Esophagus squamous epithelium (tissue), 5 donors: Measurements from ENCODE around the gene ANGPT4. TPM values are rescaled to one million over a fixed set of nuclear protein-coding genes. Genes with fewer than 3 reads are reported as not detected.

Experiments used
- DNase-seq: peaks from one replicate; lab custom pipeline; 2025; lab: John Stamatoyannopoulos, UW
- H3K27ac ChIP-seq, 4 donors: fragments of 200-600 bp; sonication (generic); one replicate each; pipeline ENCODE4 v1.5.1; 2016 to 2019; ENCODE audit warnings: mild to moderate bottlenecking in 1 of 4
- H3K27me3 ChIP-seq, 4 donors: fragments of 200-600 bp; sonication (generic); 1 replicate in 3 of 4; 2 replicates in 1 of 4; pipeline versions ENCODE4 v1.5.1 to v1.6.0; 2017 to 2021; ENCODE audit warnings: antibody characterized with exemption in 1 of 4
- H3K36me3 ChIP-seq, 3 donors: fragments of 200-600 bp; sonication (generic); one replicate each; pipeline ENCODE4 v1.5.1; 2016 to 2019
- H3K4me1 ChIP-seq, 3 donors: fragments of 200-600 bp; sonication (generic); one replicate each; pipeline ENCODE4 v1.5.1; 2017 to 2019
- H3K4me3 ChIP-seq, 4 donors: fragments of 200-600 bp; sonication (generic); 1 replicate in 3 of 4; 2 replicates in 1 of 4; pipeline ENCODE4 v1.5.1; 2016 to 2019; ENCODE audit warnings: mild to moderate bottlenecking in 2 of 4, moderate library complexity in 1 of 4
- H3K9me3 ChIP-seq, 3 donors: fragments of 200-600 bp; sonication (generic); one replicate each; pipeline ENCODE4 v1.5.1; 2016 to 2019
- POLR2A ChIP-seq, 4 donors: fragments of 450-650 bp; IDR thresholded peaks; one replicate each; pipeline ENCODE4 v1.6.1; 2017; ENCODE audit warnings: antibody characterized with exemption in 4 of 4, mild to moderate bottlenecking in 4 of 4, moderate library complexity in 3 of 4
- WGBS, 2 donors: methylation state at CpG; one replicate each; pipeline ENCODE4 v1.1.5; 2018; 5-methylcytosine and 5-hydroxymethylcytosine counted together
- intact Hi-C: fragments of 100-400 bp; cut with DNase I; formaldehyde crosslinking; loops from one replicate; pipeline ENCODE4 v1.15.0; 2022
- total RNA-seq, 4 donors: library from RNA; depleted of rRNA; stranded (reverse); fragments of >200 nt; gene quantifications; one replicate each; pipeline ENCODE4 v1.1.0, GENCODE V29; 2016
- TF ChIP-seq, protein P1 (sequence below), 6 experiments: fragments of 450-650 bp in 4 of 6; fragments of 200-600 bp in 2 of 6; sonication (generic) in 2 of 6; IDR thresholded peaks; one replicate each; pipeline ENCODE4 v1.5.1; 2016 to 2019; ENCODE audit warnings: antibody characterized with exemption in 6 of 6, mild to moderate bottlenecking in 4 of 6, moderate library complexity in 4 of 6
- donor health status: DM: yes; HTN: yes; CAD: no.

ANGPT4 gene
- total RNA-seq, 4 donors from 2014 or later, result under 0.01 to 0.38 (median 0.09) TPM; not detected in 1

GRCh38 chr20:949717-950116, 33.6 kb upstream of the ANGPT4 start:
- Histone ChIP-seq H3K4me3 (no peak overlapping the region), H3K36me3 (no peaks in the 10 kb centered on the region), H3K27me3 (peaks cover 0 to 38% (median 0%) of the 10 kb centered on the region in 4 donors), H3K9me3 (no peaks in the 10 kb centered on the region), H3K27ac (no peak overlapping the region), H3K4me1 (no peaks in the 10 kb centered on the region)
- 88 to 94% methylated on average over 6 to 7 of the region's 7 CpGs for WGBS, 2 donors
- DNase-seq, result no peak
- intact Hi-C loops, result loop anchor here (10.0 kb wide), 1 partner anchor 65 kb away; no protein-coding TSS in a partner anchor
- TF ChIP-seq, protein P1, sequence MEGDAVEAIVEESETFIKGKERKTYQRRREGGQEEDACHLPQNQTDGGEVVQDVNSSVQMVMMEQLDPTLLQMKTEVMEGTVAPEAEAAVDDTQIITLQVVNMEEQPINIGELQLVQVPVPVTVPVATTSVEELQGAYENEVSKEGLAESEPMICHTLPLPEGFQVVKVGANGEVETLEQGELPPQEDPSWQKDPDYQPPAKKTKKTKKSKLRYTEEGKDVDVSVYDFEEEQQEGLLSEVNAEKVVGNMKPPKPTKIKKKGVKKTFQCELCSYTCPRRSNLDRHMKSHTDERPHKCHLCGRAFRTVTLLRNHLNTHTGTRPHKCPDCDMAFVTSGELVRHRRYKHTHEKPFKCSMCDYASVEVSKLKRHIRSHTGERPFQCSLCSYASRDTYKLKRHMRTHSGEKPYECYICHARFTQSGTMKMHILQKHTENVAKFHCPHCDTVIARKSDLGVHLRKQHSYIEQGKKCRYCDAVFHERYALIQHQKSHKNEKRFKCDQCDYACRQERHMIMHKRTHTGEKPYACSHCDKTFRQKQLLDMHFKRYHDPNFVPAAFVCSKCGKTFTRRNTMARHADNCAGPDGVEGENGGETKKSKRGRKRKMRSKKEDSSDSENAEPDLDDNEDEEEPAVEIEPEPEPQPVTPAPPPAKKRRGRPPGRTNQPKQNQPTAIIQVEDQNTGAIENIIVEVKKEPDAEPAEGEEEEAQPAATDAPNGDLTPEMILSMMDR (IDR thresholded peaks at IDR 0.05), result no peak
- TF ChIP-seq POLR2A (IDR thresholded peaks at IDR 0.05), result no peak

- H3K9me3 ChIP-seq, result no peaks in the 10 kb centered on the region
- H3K4me3 ChIP-seq, result no peak overlapping the region
- peaks cover 0 to 27% (median 0%) of the 10 kb centered on the region in 4 donors for H3K27me3 ChIP-seq
- no peak overlapping the region for H3K27ac ChIP-seq
- no peak for DNase-seq
- intact Hi-C loops, result loop anchor here (10.0 kb wide), 1 partner anchor 62 kb away; no protein-coding TSS in a partner anchor
- no peaks in the 10 kb centered on the region for H3K36me3 ChIP-seq
- 80 to 89% methylated on average over 4 of the region's 8 CpGs for WGBS, 2 donors
- TF ChIP-seq, protein P1 (IDR thresholded peaks at IDR 0.05), result no peak
- TF ChIP-seq POLR2A (IDR thresholded peaks at IDR 0.05), result no peak
- no peaks in the 10 kb centered on the region for H3K4me1 ChIP-seq
Measured at GRCh38 chr20:946826-947225, 30.7 kb upstream of the ANGPT4 start.

- intact Hi-C loops, result loop anchor here (10.0 kb wide), 1 partner anchor 61 kb away; no protein-coding TSS in a partner anchor
- WGBS, 2 donors, result 85 to 87% methylated on average over 5 to 10 of the region's 13 CpGs
- no peak for TF ChIP-seq POLR2A (IDR thresholded peaks at IDR 0.05)
- TF ChIP-seq, protein P1 (IDR thresholded peaks at IDR 0.05), result no peak
- Histone ChIP-seq H3K9me3 (no peaks in the 10 kb centered on the region), H3K4me3 (no peak overlapping the region), H3K36me3 (no peaks in the 10 kb centered on the region), H3K4me1 (no peaks in the 10 kb centered on the region), H3K27me3 (peaks cover 0 to 27% (median 0%) of the 10 kb centered on the region in 4 donors), H3K27ac (no peak overlapping the region)
- DNase-seq, result no peak
Measured at GRCh38 chr20:945841-946240, 29.7 kb upstream of the ANGPT4 start.

GRCh38 chr20:944774-945410, 28.8 kb upstream of the ANGPT4 start:
- H3K9me3 ChIP-seq, result no peaks in the 10 kb centered on the region
- TF ChIP-seq POLR2A (IDR thresholded peaks at IDR 0.05), result no peak
- TF ChIP-seq, protein P1 (IDR thresholded peaks at IDR 0.05), result no peak
- intact Hi-C loops, result loop anchor here (10.0 kb wide), 1 partner anchor 60 kb away; no protein-coding TSS in a partner anchor
- no peak overlapping the region for H3K27ac ChIP-seq
- DNase-seq, result no peak
- no peaks in the 10 kb centered on the region for H3K4me1 ChIP-seq
- H3K4me3 ChIP-seq, result no peak overlapping the region
- WGBS, 2 donors, result 66 to 79% methylated on average over 9 to 10 of the region's 13 CpGs
- no peaks in the 10 kb centered on the region for H3K36me3 ChIP-seq
- peaks cover 0 to 27% (median 0%) of the 10 kb centered on the region in 4 donors for H3K27me3 ChIP-seq

DNA sequence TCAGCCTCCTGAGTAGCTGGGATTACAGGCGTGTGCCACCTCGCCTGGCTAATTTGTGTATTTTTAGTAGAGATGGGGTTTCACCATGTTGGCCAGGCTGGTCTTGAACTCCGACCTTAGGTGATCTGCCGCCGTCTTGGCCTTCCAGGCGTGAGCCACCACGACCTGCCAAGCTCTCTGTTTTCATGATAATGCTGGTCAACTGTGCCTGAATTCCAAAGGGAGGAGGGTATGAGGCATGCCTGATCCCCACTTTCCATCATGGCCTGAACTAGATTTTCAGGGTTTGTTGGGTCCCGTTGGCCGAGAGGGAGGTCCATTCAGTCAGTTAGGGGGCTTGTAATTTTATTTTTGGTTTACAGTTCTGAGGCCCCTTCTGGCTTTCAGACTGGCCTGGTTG, 28.0 kb upstream of the ANGPT4 start:
- Histone ChIP-seq H3K36me3 (no peaks in the 10 kb centered on the region), H3K9me3 (no peaks in the 10 kb centered on the region), H3K4me3 (no peak overlapping the region), H3K27ac (no peak overlapping the region), H3K4me1 (no peaks in the 10 kb centered on the region), H3K27me3 (peaks cover 0 to 23% (median 0%) of the 10 kb centered on the region in 4 donors)
- TF ChIP-seq, protein P1 (IDR thresholded peaks at IDR 0.05), result no peak
- no peak for TF ChIP-seq POLR2A (IDR thresholded peaks at IDR 0.05)
- intact Hi-C loops, result loop anchor here (10.0 kb wide), 1 partner anchor 59 kb away; no protein-coding TSS in a partner anchor
- WGBS, 2 donors, result 77 to 87% methylated on average over 4 to 7 of the region's 9 CpGs
- no peak for DNase-seq
